Muscle of back (tissue), 11 donors: ENCODE results near the gene PLEKHS1. TPM values are rescaled to one million over a fixed set of nuclear protein-coding genes. Genes with fewer than 3 reads are reported as not detected.
"Not testable (repeated sequence)": the region's sequence is repeated elsewhere in the genome, so short reads cannot be mapped to it uniquely, and the experiment has no call there.

Source experiments
- DNase-seq, 3 donors: peaks; one replicate each; pipeline versions ENCODE4 v3.0.0 to v3.0.0-alpha.2; 2013
- polyA plus RNA-seq, 10 donors: library from polyadenylated mRNA; unstranded; fragments of 120-200 nt; gene quantifications; one replicate each; pipeline ENCODE4 v1.2.1, GENCODE V29; 2013; ENCODE audit not compliant: insufficient read length in 10 of 10

Gene PLEKHS1
- polyA plus RNA-seq, 10 donors = 0.07 to 0.18 (median 0.12) TPM; not detected in 5

DNA sequence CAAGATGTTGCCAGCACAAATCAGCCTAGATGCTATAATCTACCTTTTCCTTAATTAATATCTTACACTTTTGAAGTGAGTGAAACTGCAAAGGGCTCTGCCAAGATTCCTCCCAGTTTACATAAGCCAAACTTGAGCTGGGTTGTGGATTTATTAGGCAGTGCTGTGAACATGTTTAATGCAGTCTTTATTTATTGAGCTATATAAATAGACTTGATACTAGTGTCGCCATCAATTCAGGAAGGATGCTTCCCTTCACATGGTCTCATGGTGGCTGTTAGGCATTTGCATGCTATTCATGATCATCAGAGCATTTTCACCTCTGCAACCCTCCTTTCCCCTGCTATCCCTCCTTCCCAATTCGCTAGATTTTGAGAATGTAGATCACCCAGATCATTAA is 40.2 kb downstream of the PLEKHS1 start:
- DNase-seq = no peak

DNA sequence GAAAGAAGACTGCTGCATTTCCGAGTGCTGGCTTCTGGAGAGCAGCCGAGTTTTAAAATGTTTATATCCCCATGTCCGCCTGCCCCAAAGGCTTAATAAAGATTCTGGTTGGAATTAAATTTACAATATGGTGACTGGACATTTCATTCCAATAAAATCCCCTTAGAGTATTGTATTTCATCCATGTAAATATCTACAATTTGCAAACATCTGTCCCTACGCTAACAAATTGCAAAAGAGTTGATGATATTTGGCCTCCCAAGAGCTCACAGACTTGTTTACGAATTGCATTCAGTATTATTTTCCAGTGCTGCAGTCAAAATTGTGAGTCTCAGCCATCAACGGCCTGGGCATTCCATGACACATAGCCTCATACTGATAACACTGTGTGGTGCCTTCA is 50.1 kb downstream of the PLEKHS1 start:
- peak; percentile 31 to 85 (median 51) for DNase-seq

DNA sequence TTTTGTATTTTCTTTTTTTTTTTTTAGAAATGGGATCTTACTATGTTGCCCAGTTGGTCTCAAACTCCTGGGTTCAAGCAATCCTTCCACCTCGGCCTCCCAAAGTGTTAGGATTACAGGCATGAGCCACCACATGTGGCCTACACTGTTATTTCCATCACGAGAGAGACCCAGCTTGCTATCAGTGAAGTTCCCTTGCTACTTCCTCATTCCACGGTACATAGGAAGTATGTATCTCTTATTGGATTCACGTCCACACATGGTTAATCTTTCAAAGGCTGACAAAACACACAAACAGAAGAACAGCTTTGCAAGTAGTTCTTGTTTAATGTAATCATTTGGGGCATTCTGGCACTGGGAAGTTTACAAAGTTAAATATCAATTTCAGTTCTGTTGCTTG is 51.5 kb downstream of the PLEKHS1 start:
- DNase-seq = no peak

DNA sequence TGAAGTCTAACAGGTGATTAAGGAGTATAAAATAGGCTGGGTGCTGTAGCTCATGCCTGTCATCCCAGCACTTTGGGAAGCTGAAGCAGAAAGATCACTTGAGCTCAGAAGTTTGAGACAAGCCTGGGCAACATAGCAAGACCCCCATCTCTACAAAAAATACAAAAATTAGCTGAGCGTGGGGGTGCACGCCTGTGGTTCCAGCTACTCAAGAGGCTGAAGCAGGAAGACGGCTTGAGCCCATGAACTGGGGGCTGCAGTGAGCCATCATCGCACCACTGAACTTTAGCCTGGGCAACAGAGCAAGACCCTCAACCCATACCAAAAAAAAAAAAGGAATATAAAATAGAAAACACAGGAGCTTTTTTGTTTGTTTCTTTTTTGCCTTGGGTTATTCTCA is 55.0 kb downstream of the PLEKHS1 start:
- DNase-seq = no peak

DNA sequence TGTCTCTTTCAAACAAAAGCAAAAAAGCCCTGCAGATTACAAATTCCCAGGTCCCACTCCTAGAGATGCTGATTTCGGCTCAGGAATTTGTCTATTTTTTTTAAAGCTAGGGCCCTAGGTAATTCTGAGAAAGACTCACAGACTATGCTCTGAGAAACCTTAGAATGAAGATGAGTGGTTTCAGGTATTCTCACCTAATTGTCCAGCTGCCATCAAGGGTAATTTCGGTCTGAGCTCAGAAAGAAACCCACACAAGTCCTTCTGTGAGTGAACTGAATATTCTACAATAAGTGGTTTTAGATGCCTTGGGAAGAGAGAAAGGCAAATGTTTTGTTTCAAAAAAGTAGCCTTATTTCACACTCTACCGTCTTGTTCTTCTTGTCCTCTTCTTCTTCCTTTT is 56.7 kb downstream of the PLEKHS1 start:
- DNase-seq = no peak

DNA sequence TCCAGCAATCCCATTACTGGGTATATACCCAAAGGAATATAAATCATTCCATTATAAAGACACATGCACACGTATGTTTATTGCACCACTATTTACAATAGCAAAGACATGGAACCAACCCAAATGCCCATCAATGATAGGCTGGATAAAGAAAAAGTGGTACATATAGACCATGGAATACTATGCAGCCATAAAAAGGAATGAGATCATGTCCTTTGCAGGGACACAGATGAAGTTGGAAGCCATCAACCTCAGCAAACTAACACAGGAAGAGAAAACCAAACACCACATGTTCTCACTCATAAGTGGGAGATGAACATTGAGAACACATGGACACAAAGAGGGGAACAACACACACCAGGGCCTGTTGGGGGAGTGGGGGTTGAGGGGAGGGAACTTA is 63.2 kb downstream of the PLEKHS1 start:
- not testable (repeated sequence) for DNase-seq

DNA sequence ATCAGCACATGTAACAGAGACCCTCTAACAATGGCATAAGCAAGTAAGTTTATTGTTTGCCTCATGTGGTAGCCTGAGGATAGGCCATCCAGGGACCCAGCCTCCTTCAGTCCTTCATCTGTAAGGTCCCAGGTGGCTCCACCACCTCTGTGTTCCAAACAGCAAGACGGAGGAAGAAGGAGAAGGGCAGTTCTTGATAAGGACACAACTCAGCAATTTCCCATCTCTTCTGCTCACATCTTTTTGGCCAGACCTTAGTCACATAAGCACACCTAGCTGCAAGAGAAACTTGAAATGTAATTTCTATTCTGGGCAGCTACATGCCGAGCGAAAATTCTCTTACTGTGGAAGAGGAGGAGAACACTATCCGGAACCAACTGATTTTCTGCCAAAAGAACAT is 68.5 kb downstream of the PLEKHS1 start:
- DNase-seq = no peak

DNA sequence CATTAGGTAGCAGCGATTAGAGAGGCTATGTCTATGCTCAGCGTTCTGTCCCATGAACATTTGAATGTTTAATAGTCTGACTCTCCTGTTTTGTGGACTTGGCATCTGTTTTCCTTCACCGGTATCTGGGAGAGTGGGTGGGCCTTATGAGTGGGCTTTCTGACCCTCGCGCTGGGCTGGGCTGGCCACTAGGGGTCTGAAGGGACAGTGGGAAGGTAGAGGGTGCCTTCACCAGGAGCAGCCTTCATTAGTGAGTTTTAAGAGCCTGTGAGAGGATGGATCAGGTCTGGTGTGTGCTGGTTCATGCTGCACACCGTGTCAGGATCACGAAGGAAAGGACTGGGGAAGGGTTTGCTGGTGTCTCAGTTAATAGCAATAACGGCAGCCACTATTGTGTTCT is 69.0 kb downstream of the PLEKHS1 start:
- DNase-seq = no peak

DNA sequence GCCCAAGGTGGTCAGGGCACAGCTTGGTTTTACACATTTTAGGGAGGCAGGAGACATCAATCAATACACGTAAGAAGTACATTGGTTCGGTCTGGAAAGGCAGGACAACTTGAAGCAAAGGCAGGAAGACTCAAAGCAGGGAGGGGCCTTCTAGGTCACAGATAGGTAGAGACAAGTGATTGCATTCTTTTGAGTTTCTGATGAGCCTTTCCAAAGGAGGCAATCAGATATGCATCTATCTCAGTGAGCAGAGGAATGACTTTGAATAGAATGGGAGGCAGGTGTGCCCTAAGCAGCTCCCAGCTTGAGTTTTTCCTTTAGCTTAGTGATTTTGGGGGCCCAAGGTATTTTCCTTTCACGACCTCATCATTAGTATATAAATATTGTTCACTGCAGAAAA is 69.8 kb downstream of the PLEKHS1 start:
- DNase-seq = not testable (repeated sequence)

DNA sequence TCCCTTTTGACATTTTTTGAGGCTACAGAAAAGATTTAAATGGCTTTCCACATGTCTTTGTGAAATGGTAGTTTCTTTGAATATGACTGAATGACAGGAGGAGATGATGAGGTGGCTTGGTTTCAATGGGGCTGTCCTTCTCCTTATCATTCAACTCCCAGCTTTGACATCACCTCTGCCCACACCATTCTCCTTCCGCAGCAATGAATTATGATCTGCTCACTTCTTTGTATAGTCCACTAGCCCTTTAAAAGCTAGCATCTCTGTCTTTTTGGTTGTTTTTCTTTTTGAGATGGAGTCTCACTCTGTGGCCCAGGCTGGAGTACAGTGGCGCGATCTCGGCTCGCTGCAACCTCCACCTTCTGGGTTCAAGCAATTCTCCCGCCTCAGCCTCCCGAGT is 70.7 kb downstream of the PLEKHS1 start:
- no peak for DNase-seq

DNA sequence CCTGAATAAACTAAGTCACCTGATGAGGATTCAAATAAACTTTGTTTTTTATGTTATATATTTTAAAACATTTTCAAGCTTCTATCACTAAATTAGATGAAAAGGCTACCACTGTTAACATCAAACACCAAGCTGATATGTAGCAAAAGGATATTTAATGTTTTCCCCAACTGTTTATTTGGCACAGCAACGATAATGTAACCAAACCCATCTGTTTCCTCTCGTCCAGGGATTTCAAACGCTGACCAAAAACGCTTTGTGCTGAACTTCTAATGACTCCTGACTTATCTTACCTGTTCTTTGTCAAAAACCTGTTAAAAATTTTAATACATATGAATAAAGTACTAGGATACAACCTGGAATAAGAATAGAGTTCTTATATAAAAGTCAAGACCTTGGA is 71.9 kb downstream of the PLEKHS1 start:
- no peak for DNase-seq

DNA sequence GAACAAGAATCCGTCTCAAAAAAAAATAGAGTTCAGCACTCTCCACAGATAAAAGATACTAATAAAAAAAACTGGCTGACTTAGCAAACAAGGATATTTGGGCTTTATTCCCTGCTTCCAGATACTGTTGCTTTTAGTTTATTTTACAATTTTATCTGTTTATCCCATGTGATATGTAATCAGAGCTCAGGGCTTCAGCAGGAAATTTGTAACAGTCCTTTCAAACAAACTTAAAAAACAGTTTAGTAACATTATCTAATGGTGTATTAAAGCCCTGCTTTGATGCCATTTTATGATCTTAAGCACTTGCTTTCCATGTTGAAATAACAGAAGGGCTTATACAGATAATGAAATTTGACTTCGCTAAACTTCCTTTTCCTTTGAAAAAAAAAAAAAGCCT is 74.3 kb downstream of the PLEKHS1 start:
- no peak for DNase-seq

DNA sequence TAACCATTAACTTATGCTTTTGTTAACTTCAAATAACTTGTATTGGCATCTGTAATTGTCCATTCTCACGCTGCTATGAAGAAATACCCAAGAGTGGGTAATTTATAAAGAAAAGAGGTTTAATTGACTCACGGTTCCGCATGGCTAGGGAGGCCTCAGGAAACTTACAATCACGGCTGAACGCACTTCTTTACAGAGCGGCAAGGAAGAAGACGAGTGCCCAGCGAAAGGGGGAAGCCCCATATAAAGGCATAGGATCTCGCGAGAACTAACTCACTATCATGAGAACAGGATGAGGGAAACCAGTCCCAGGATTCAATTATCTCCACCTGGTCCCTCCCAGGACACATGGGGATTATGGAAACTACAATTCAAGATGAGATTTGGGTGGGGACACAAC is 77.1 kb downstream of the PLEKHS1 start:
- not testable (repeated sequence) for DNase-seq

Other genes starting within 250 kb of the PLEKHS1 start
- gene HABP2, start 198.6 kb upstream of the PLEKHS1 start, polyA plus RNA-seq = under 1 TPM in 9 of 10 donors, not detected in 1; 0.07 to 0.17 (median 0.13) TPM
- 10 to 100 TPM in 7 of 10 donors, 1 to 10 TPM in 3; 8.8 to 45.2 (median 15.9) TPM for gene NRAP, start 87.6 kb upstream of the PLEKHS1 start, polyA plus RNA-seq
- gene CASP7, start 71.8 kb upstream of the PLEKHS1 start, polyA plus RNA-seq = 10 to 100 TPM; 12.5 to 23.2 (median 15.9) TPM
- gene DCLRE1A, start 102.4 kb downstream of the PLEKHS1 start, polyA plus RNA-seq = 1 to 10 TPM; 4.8 to 6.5 (median 5.8) TPM
- 10 to 100 TPM in 9 of 10 donors, 1 to 10 TPM in 1; 9.3 to 18.7 (median 13.6) TPM for gene NHLRC2, start 103.0 kb downstream of the PLEKHS1 start, polyA plus RNA-seq